HG02852 (cell line): ENCODE measurements around the gene SH3RF2.

Source experiments
- ATAC-seq: cut with Tn5 transposase; IDR thresholded peaks from one replicate; pipeline ENCODE4 v1.9.1; 2021; ENCODE audit warnings: mild to moderate bottlenecking, moderate library complexity; ENCODE audit not compliant: unreplicated experiment

The SH3RF2 gene

DNA sequence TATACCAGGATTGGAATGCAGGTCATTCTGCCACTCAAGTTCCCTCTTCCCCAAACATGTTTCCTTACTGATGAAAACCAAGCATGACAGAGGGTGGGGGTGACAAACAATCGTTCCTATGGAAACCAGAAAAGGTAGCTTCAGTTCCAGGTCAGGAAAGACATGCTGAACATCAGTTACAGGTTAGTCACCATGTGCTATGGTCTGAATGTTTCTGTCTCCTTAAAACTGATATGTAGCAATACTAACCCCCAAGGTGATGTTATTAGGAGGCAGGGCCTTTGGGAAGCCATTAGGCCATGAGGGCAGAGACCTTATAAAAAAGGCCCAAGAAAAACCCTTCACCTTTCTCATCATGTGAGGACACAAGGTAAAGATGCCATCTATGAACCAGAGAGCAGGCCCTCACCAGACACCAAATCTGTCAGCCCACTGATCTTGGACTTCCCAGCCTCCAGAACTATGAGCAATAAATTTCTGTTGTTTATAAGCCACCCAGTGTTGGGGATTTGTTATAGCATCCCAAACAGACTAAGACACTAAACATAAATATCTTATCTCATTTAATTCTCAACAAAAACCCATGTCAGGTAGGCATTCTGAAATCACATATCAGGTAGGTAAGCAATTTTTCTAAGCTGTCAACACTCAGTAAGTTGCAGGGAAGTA is 15.7 kb upstream of the SH3RF2 start:
- ATAC-seq = no peak

DNA sequence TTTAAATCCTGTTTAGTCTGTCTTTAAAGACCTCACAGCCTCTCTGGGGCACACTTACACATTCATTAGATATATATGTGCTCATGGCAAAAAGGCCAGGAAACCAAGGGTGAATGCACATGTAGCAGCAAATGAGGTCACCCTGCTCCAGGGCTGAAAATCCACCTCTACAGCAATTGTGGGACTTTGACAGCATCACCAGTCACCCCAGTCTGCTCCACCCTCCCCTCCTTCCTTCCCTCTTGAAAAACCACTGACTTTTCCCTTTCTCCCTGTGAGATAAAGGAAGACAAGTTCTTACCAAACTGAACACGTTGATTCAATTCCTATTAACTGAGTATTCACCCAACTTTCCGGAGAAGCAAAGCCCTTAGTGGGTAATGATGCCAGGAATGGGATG is 15.2 kb upstream of the SH3RF2 start:
- ATAC-seq = no peak

GRCh38 chr5:145922059-145922458 is 14.3 kb upstream of the SH3RF2 start:
- ATAC-seq = no peak

- no peak for ATAC-seq
Observed at GRCh38 chr5:145923405-145923804, 13.0 kb upstream of the SH3RF2 start.

DNA sequence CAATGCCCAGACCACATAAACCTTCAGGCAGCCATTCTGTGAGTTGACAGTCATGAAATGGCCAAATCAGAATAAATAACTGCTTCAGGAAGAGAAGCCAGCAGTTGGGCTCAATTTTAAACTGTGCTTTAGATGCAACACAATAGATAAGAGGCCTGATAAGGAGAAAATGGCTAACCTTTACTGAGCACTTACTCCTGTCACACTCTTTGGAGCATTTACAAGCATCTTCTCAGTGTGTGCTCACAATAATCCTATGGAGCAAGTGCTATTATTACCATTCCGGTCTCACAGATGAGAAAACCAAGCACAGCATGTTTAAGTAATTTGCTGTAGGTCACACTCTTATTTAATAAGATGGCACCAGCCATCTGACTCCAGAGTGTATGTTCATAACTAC is 11.5 kb upstream of the SH3RF2 start:
- ATAC-seq = no peak

DNA sequence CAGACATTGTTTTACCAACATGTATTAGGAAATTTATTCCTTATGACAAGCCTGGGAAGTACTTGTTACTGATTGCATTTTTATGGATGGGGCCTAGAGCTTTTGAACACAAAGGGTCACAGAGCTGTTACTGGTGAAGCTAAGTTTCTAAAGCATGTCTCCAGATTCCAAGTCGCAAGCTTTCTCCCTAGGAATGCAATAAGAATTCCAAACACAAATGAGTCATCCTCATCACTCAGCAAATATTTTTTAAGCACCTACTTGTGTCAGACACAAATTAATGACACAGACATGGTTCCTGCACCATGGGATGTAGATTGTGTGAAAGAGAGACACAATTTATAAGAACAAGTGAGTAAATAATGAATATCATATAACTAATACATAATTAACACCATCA is 11.0 kb upstream of the SH3RF2 start:
- ATAC-seq = no peak

DNA sequence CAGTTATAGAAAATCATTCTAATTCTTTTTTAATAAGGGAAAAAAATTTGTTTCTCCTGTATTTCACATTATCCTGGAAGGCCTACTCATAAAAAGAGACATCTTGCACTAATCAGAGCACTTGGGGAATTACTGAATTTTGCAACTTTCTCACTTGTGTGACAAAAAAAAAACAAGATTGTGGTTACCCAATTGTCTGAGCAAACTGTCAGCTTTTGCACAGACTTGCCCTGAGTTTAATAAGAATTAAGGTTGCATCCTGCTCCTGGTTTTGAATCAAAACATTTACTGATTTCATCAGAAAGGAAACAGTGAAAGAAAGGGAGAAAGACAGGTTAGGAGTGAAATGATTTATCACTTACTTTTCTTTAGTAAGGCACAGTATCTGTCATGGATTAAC is 10.6 kb upstream of the SH3RF2 start:
- ATAC-seq = no peak

DNA sequence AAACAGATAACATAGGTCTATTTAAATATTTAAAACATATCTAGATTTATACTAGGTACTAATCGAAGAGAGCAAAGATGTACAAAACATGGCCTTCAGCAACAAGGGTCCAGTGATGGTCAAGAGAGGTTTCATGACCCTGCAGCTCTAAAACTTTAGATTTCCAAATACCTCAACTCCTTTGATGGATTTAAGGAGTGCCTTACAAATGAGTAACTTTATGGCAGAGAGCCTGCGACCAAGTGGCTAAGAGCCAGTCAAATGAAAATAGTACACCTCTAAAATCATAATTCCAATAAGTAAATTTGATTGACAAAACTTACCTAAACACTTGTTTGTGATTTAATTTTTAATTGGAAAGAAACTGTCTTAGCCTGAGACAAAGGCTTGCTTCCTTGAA is 4.7 kb upstream of the SH3RF2 start:
- ATAC-seq = no peak

GRCh38 chr5:145934276-145934675 is 2.1 kb upstream of the SH3RF2 start:
- no peak for ATAC-seq

DNA sequence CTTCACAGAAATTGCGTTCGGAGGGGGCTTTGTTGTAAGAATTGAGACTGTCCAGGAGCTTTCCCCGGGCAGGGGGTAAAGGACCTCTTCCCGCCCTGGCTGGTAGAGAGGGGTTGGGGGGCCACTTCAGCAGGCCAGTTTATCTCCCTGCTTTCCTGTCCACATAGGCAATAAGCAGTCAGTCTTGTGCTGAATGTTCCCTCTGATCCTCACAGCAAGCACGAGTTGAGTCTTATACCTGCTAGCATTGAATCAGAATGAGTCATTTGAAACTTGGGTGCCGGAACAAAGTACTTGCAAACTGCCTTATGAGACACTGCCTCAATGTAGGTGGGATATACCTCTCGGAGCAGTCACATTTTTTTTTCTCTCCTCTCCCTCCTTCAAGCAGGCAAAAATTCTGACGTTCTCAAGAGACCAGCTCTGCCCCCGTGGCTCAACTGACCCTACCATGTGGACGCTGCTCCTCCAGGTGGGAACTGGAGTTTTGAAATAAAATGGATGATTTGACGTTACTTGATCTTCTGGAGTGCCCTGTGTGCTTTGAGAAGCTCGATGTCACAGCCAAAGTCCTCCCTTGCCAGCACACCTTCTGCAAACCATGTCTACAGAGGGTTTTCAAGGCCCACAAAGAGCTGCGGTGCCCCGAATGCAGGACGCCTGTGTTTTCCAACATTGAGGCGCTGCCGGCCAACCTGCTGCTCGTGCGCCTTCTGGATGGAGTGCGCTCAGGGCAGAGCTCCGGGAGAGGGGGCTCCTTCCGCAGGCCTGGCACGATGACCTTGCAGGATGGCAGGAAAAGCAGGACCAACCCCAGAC is 1.3 kb downstream of the SH3RF2 start:
- peak; percentile 70 for ATAC-seq

DNA sequence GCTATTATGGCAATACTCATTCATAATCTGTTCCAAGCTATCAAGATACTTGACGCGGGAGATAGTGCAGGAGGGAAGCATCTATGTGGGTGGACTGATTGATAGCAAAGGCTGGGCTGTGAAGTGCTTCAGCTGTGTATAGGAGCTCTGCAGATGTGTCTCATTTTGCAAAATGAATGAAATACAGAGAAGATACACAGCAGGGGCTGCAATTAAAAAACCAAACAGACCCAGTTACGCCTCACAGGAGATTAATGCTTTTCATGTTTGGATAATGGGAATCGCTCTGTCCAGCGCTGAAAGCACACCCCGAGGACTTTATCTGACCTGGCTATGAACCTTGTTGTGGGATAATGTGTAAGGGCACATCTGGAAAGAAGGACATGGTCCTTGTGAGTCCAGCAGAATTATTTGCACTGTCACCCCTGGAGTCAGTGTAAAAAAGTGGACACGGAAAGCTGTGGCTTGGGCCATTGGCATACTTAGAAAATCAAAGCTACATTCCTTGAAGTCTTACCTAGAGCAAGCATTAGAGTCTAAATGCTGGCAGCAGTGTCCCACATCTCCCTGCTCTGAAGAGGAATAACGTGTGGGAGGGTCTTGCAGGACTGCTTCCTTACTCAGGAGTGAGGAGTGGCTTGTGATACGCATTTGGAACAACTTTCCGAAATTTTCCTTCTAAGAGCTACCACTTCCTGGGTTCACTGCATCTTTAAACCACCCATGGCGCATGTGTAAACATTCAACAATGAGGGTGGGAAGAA is 2.6 kb downstream of the SH3RF2 start:
- no peak for ATAC-seq

- no peak for ATAC-seq
Observed at GRCh38 chr5:145939540-145940065, 3.2 kb downstream of the SH3RF2 start.

- no peak for ATAC-seq
Observed at GRCh38 chr5:145941096-145941447, 4.7 kb downstream of the SH3RF2 start.

DNA sequence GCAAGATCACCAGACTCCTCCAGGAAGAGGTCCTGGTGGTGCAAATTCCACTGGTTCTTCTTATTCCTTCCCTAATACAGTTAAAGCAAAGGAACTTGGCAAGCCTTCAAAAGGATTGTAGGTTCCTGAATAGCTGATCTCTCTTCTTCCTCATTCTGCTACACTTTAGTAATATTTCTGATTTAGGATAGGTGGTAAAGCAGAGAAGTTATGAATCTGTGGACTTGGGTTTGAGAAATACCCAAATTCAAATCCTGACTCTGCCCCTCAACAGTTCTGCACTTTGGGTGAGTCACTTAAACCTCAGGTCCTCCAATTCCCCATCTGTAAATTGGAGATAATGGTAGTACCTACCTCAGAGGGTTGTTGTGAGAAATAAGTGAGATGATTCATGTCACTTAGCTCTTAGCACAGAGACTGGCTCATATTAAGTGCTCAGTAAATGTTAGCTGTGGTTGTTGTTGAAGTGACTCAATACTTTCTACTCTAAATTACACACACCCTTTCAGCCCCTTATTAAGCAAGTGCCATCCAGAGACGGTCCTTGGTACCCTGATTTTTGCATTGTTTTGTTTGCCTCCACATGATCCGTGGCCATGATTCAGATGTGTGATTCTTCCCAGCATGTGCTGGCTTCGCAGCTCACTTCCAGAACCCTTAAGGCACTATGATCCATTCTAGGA is 5.2 kb downstream of the SH3RF2 start:
- ATAC-seq = no peak

DNA sequence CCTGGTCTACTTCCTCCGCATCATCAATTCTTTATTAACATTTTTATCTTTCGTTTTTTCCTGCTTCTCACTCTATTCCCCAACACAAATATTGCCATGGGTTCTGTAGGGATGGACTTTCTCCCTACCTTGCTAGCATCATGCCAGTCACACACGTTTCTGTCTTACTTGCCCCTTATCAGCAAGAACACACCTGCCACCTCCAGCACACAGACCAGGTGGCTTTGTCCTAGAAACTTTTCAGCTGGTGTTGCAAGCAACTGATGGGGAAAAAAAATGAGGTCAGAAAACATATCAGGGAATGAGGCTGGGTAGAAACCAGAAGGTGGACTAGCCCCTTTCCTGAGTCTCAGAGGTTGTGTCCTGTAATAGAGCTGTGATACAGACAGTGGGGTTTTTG is 5.8 kb downstream of the SH3RF2 start:
- no peak for ATAC-seq

GRCh38 chr5:145942749-145943148 is 6.4 kb downstream of the SH3RF2 start:
- no peak for ATAC-seq

DNA sequence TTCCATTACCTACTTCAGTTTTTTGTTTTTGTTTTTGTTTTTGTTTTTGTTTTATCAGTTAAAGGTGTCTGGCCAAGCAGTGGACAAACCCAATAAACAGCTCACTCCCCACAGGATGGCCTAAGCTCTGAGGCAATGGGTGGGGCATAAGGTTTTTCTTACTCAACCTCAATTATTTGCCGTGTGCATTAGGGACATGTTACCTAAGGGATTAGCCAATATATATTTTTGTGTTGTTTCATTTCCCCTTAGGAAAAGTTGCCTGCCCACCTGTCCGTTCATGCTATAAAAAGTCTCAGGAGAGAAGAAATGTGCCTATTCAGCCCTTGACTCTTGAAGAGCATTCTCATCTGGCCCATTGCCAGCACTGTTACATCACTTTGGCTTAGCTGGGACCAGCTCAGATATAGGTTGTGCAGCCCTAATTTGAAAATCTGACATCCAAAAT is 7.3 kb downstream of the SH3RF2 start:
- ATAC-seq = no peak

- no peak for ATAC-seq
Observed at GRCh38 chr5:145944328-145944727, 8.0 kb downstream of the SH3RF2 start.

GRCh38 chr5:145945620-145946111 is 9.3 kb downstream of the SH3RF2 start:
- no peak for ATAC-seq

DNA sequence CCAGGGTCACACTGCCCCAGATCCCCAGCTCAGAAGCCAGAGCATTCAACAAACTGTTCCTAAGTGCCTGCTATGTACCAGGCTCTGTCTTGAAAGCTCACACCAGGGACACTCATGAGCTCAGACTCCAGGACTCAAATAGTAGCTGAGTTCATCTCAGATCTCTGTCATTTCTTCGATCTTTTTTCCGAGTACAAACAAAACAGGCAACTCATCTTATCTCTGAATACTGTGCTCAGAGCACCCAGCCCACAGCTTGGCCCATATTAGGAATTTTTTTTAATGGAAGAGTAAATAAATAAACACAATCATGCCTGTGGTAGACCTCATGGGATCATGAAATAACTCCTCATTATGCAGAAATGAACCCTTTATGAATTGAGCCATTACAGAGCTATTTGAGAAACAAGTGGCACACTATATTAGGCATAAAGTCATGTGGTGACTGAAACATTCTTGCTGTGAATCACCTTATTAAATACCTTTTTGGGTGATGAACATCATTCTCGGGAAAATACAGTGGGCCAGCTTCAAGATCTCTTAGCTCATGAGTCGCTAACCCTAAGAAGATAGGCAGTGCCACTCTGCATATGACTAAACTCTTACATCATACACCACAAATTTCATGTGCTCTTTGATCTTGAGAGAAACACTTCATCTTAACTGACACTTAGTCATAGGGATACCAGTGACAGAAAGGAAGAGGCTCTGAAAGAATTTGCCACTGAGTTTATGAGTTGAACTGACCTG is 9.9 kb downstream of the SH3RF2 start:
- peak; percentile 84 for ATAC-seq
